IMR-90 (cell line): ENCODE results near the gene LAMP5. TPM values are rescaled to one million over a fixed set of nuclear protein-coding genes. Genes with fewer than 3 reads are reported as not detected.

Experiments used
- ATAC-seq: fragments of 200-7000 bp; cut with Tn5 transposase; 2 replicates; pipeline ENCODE4 v1.9.1; 2020; ENCODE audit warnings: low read depth, mild to moderate bottlenecking, moderate library complexity
- BruUV-seq: library from RNA; stranded (reverse); fragments of 400-500 nt; replicated peaks from 2 replicates; lab custom pipeline; 2021; lab: Mats Ljungman, UMichigan
- CTCF ChIA-PET: fragments of 300-600 bp; formaldehyde crosslinking; extraction: SDS; loops from one replicate; lab custom pipeline; 2021; ENCODE audit warnings: antibody characterized with exemption; lab: Yijun Ruan, JAX
- POLR2A ChIA-PET: fragments of 300-600 bp; sonication (Branson Sonifier 250); formaldehyde crosslinking; loops from one replicate; lab custom pipeline; 2022; ENCODE audit warnings: antibody characterized with exemption; ENCODE audit not compliant: unreplicated experiment; lab: Charles Lee
- DNase-seq: peaks from one replicate; pipeline ENCODE4 v3.0.0; 2013
- H2AFZ ChIP-seq: replicated peaks from 2 replicates; pipeline ENCODE3; 2013; ENCODE audit warnings: low read length, mild to moderate bottlenecking; ENCODE audit not compliant: poor library complexity
- H2AK5ac ChIP-seq: 2 replicates; pipeline ENCODE4 v1.6.1; 2013; ENCODE audit warnings: low read depth, low read length, inconsistent platforms
- H2AK9ac ChIP-seq: replicated peaks from 2 replicates; pipeline ENCODE3; 2013; ENCODE audit warnings: mild to moderate bottlenecking, low read depth, low read length, moderate library complexity; ENCODE audit not compliant: poor library complexity
- H2BK120ac ChIP-seq: 2 replicates; pipeline ENCODE4 v1.6.1; 2013; ENCODE audit warnings: low read depth, low read length, inconsistent platforms
- H2BK15ac ChIP-seq: 3 replicates; pipeline ENCODE4 v1.6.1; 2013; ENCODE audit warnings: low read depth, low read length, inconsistent platforms
- H2BK20ac ChIP-seq: 2 replicates; pipeline ENCODE4 v1.6.1; 2013; ENCODE audit warnings: low read depth, mild to moderate bottlenecking, inconsistent platforms, low read length, moderate library complexity
- H2BK5ac ChIP-seq: 2 replicates; pipeline ENCODE4 v1.6.1; 2013; ENCODE audit warnings: mild to moderate bottlenecking, low read depth, low read length, inconsistent platforms; ENCODE audit not compliant: poor library complexity, severe bottlenecking
- H3K14ac ChIP-seq: replicated peaks from 2 replicates; pipeline ENCODE4 v1.6.1; 2013; ENCODE audit warnings: low read depth, low read length, inconsistent platforms
- H3K18ac ChIP-seq: 2 replicates; pipeline ENCODE4 v1.6.1; 2013; ENCODE audit warnings: low read depth, low read length, control low read depth
- H3K23ac ChIP-seq: 2 replicates; pipeline ENCODE4 v1.6.1; 2013; ENCODE audit warnings: low read depth, low read length, inconsistent platforms
- H3K27ac ChIP-seq: 2 replicates; pipeline ENCODE4 v1.5.1; 2013; ENCODE audit warnings: mild to moderate bottlenecking, control low read depth, low read length; ENCODE audit not compliant: insufficient read depth
- H3K27me3 ChIP-seq: 2 replicates; pipeline ENCODE4 v1.6.1; 2013; ENCODE audit warnings: low read length; ENCODE audit not compliant: control insufficient read depth, insufficient read depth
- H3K36me3 ChIP-seq: 2 replicates; pipeline ENCODE4 v1.6.1; 2013; ENCODE audit warnings: low read length, mixed read lengths; ENCODE audit not compliant: control insufficient read depth, insufficient read depth
- H3K4ac ChIP-seq: 2 replicates; pipeline ENCODE4 v1.6.1; 2013; ENCODE audit warnings: low read depth, low read length, inconsistent platforms
- H3K4me1 ChIP-seq: 2 replicates; pipeline ENCODE4 v1.6.1; 2013; ENCODE audit warnings: low read length, mixed read lengths; ENCODE audit not compliant: control insufficient read depth, insufficient read depth
- H3K4me2 ChIP-seq: 2 replicates; pipeline ENCODE4 v1.6.1; 2013; ENCODE audit warnings: low read depth, mild to moderate bottlenecking, control low read depth, low read length, moderate library complexity
- H3K4me3 ChIP-seq: 2 replicates; pipeline ENCODE4 v1.5.1; 2013; ENCODE audit warnings: low read depth, mild to moderate bottlenecking, control low read depth, low read length, moderate library complexity; ENCODE audit not compliant: insufficient read depth
- H3K56ac ChIP-seq: 2 replicates; pipeline ENCODE4 v1.6.1; 2013; ENCODE audit warnings: low read length, inconsistent platforms; ENCODE audit not compliant: insufficient read depth; ENCODE audit errors: extremely low read depth
- H3K79me1 ChIP-seq, 2 experiments: 2 replicates each; pipeline ENCODE4 v1.6.1; 2013; ENCODE audit warnings: low read length in 2 of 2, inconsistent platforms in 1 of 2, low read depth in 1 of 2
- H3K9ac ChIP-seq: 2 replicates; pipeline ENCODE4 v1.6.1; 2013; ENCODE audit warnings: low read depth, low read length, control low read depth
- H3K9me1 ChIP-seq: 2 replicates; pipeline ENCODE4 v1.6.1; 2013; ENCODE audit warnings: low read length, inconsistent platforms; ENCODE audit not compliant: insufficient read depth
- H3K9me3 ChIP-seq: 2 replicates; pipeline ENCODE4 v1.6.1; 2013; ENCODE audit warnings: low read length; ENCODE audit not compliant: control insufficient read depth, insufficient read depth
- H4K20me1 ChIP-seq: 2 replicates; pipeline ENCODE4 v1.6.1; 2013; ENCODE audit warnings: low read length, inconsistent platforms; ENCODE audit not compliant: insufficient read depth
- H4K5ac ChIP-seq: 2 replicates; pipeline ENCODE4 v1.6.1; 2013; ENCODE audit warnings: mild to moderate bottlenecking, low read depth, low read length, control low read depth
- H4K8ac ChIP-seq, 2 experiments: 2 replicates each; pipeline ENCODE4 v1.6.1; 2013; ENCODE audit warnings: low read depth in 2 of 2, low read length in 2 of 2, control low read depth in 1 of 2, inconsistent platforms in 1 of 2
- H4K91ac ChIP-seq: 2 replicates; pipeline ENCODE4 v1.6.1; 2013; ENCODE audit warnings: low read depth, low read length, inconsistent platforms; ENCODE audit not compliant: insufficient read depth
- BHLHE40 ChIP-seq: fragments of 150-350 bp; IDR thresholded peaks from 2 replicates; pipeline ENCODE4 v1.6.1; 2016; ENCODE audit warnings: mild to moderate bottlenecking, low read depth, low read length
- CEBPB ChIP-seq: IDR thresholded peaks from 2 replicates; pipeline ENCODE4 v1.6.1; 2012; ENCODE audit warnings: low read depth, low read length, improper control_type of control experiment
- CHD1 ChIP-seq: IDR thresholded peaks from 2 replicates; pipeline ENCODE4 v1.6.1; 2012; ENCODE audit warnings: low read depth, low read length, improper control_type of control experiment
- CTCF ChIP-seq: conservative IDR thresholded peaks from 2 replicates; pipeline ENCODE4 v1.5.1; 2012; ENCODE audit warnings: mild to moderate bottlenecking, low read depth, low read length, improper control_type of control experiment
- FOS ChIP-seq: fragments of 150-350 bp; IDR thresholded peaks from 2 replicates; pipeline ENCODE4 v1.6.1; 2016; ENCODE audit warnings: low read depth, low read length
- MAFK ChIP-seq: IDR thresholded peaks from 2 replicates; pipeline ENCODE4 v1.6.1; 2012; ENCODE audit warnings: low read depth, low read length, improper control_type of control experiment
- MAZ ChIP-seq: IDR thresholded peaks from 2 replicates; pipeline ENCODE4 v1.6.1; 2012; ENCODE audit warnings: low read depth, mild to moderate bottlenecking, low read length, improper control_type of control experiment, moderate library complexity, borderline replicate concordance
- MXI1 ChIP-seq: IDR thresholded peaks from 2 replicates; pipeline ENCODE4 v1.6.1; 2012; ENCODE audit warnings: low read depth, mild to moderate bottlenecking, low read length, moderate library complexity, borderline replicate concordance
- NFE2L2 ChIP-seq: fragments of 150-350 bp; IDR thresholded peaks from 2 replicates; pipeline ENCODE4 v1.6.1; 2016; ENCODE audit warnings: low read depth, mild to moderate bottlenecking, low read length
- POLR2A ChIP-seq: IDR thresholded peaks from 2 replicates; pipeline ENCODE4 v1.6.1; 2012; ENCODE audit warnings: mild to moderate bottlenecking, low read depth, low read length
- RAD21 ChIP-seq: IDR thresholded peaks from 2 replicates; pipeline ENCODE4 v1.6.1; 2012; ENCODE audit warnings: low read length, improper control_type of control experiment
- RCOR1 ChIP-seq: IDR thresholded peaks from 2 replicates; pipeline ENCODE4 v1.6.1; 2012; ENCODE audit warnings: mild to moderate bottlenecking, low read length, improper control_type of control experiment; ENCODE audit not compliant: insufficient replicate concordance
- RFX5 ChIP-seq: IDR thresholded peaks from 2 replicates; pipeline ENCODE4 v1.8.0; 2012; ENCODE audit warnings: low read depth, mild to moderate bottlenecking, low read length, moderate library complexity
- SMC3 ChIP-seq: fragments of 150-350 bp; IDR thresholded peaks from 2 replicates; pipeline ENCODE4 v1.6.1; 2016; ENCODE audit warnings: low read depth, mild to moderate bottlenecking, antibody characterized with exemption, low read length, moderate library complexity
- WGBS, 2 experiments: methylation state at CpG; one replicate each; pipeline versions ENCODE4 v1.1.5 to v1.1.7; 2013; ENCODE audit warnings: missing lambda C conversion rate in 2 of 2; ENCODE audit not compliant: insufficient read length in 1 of 2; ENCODE audit errors: extremely low coverage in 2 of 2; 5-methylcytosine and 5-hydroxymethylcytosine counted together
- dilution Hi-C: fragments of 300-500 bp; cut with HindIII; formaldehyde crosslinking; loops from one replicate; pipeline ENCODE4 v1.14.3; 2018; ENCODE audit warnings: low sequenced_read_pairs; ENCODE audit not compliant: unreplicated experiment
- in situ Hi-C: fragments of 300-500 bp; cut with MboI; formaldehyde crosslinking; loops from 3 replicates; pipeline ENCODE4 v1.14.3; 2019; ENCODE audit warnings: low sequenced_read_pairs, inconsistent platforms, mixed read lengths
- intact Hi-C: fragments of 100-400 bp; cut with micrococcal nuclease; formaldehyde crosslinking; loops from 2 replicates; pipeline ENCODE4 v1.10.0; 2022
- polyA plus RNA-seq, 3 experiments: library from polyadenylated mRNA; depleted of rRNA; stranded (reverse); fragments of >200 nt; gene quantifications; 2 replicates each; pipeline ENCODE4 v1.2.3, GENCODE V29; 2012; ENCODE audit warnings: low replicate concordance in 1 of 3
- total RNA-seq: library from RNA; depleted of rRNA; stranded (reverse); fragments of >200 nt; gene quantifications from 2 replicates; pipeline ENCODE4 v1.2.3, GENCODE V29; 2012
- TF ChIP-seq, protein P1 (sequence below): fragments of 150-350 bp; IDR thresholded peaks from 2 replicates; pipeline ENCODE4 v1.6.1; 2016; ENCODE audit warnings: low read depth, mild to moderate bottlenecking, low read length, moderate library complexity, borderline replicate concordance
- TF ChIP-seq, protein P2 (sequence below): fragments of 150-350 bp; IDR thresholded peaks from 2 replicates; pipeline ENCODE4 v1.6.1; 2017; ENCODE audit warnings: mild to moderate bottlenecking, antibody characterized with exemption, low read length, low read depth

Gene LAMP5
- total and polyA plus RNA-seq, 2 of the 4 experiments (the other 2 are of a cell fraction), result not detected

GRCh38 chr20:9474835-9475415 is 39.5 kb upstream of the LAMP5 start:
- ChIA-PET POLR2A (no interaction called here), CTCF (interaction anchor here (0.8 to 1.4 kb wide), 2 partner anchors 67 to 135 kb away, joined by 3 read pairs; no protein-coding TSS in a partner anchor)
- Histone ChIP-seq H3K79me1 (no peaks in the 10 kb centered on the region; a peak in 1 of 4 replicates), H3K9me1 (peaks cover 4% of the 10 kb centered on the region), H4K5ac (no peak overlapping the region), H2AFZ (no peak overlapping the region), H2BK5ac (no peak overlapping the region), H3K9me3 (no peaks in the 10 kb centered on the region), H4K91ac (no peak overlapping the region), H3K23ac (no peak overlapping the region), H3K9ac (no peak overlapping the region), H4K20me1 (0 out of 2 replicates have a peak, but pooled peaks cover 4% of the 10 kb centered on the region), H3K27ac (no peak overlapping the region), H2BK20ac (no peak overlapping the region), H2AK9ac (no peak overlapping the region), H3K18ac (no peak overlapping the region), H3K4me1 (no peaks in the 10 kb centered on the region), H3K4ac (no peak overlapping the region), H4K8ac (no peak overlapping the region), H2BK120ac (no peak overlapping the region), H3K56ac (no peak overlapping the region), H2BK15ac (no peak overlapping the region), H3K14ac (no peak overlapping the region), H3K27me3 (no peaks in the 10 kb centered on the region), H3K36me3 (0 out of 2 replicates have a peak, but pooled peaks cover 2% of the 10 kb centered on the region), H2AK5ac (no peak overlapping the region), H3K4me3 (no peak overlapping the region), H3K4me2 (no peak overlapping the region)
- dilution Hi-C loops (no loop called here), intact Hi-C loops (loop anchor here (5.0 kb wide), 1 partner anchor 137 kb away; no protein-coding TSS in a partner anchor), in situ Hi-C loops (no loop called here)
- no CpG with 5 or more reads among the region's 2 CpGs for WGBS, 2 experiments
- ATAC-seq (peak; percentile 75), DNase-seq (peak; percentile 53)
- TF ChIP-seq FOS (no peak), CEBPB (no peak), RAD21 (no peak), MAZ (no peak), POLR2A (no peak), RFX5 (no peak), CHD1 (no peak), MAFK (no peak), RCOR1 (no peak), MXI1 (no peak), CTCF (no peak), NFE2L2 (no peak), BHLHE40 (no peak), SMC3 (no peak)
- TF ChIP-seq, protein P1, sequence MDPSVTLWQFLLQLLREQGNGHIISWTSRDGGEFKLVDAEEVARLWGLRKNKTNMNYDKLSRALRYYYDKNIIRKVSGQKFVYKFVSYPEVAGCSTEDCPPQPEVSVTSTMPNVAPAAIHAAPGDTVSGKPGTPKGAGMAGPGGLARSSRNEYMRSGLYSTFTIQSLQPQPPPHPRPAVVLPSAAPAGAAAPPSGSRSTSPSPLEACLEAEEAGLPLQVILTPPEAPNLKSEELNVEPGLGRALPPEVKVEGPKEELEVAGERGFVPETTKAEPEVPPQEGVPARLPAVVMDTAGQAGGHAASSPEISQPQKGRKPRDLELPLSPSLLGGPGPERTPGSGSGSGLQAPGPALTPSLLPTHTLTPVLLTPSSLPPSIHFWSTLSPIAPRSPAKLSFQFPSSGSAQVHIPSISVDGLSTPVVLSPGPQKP, result no peak
- TF ChIP-seq, protein P2, sequence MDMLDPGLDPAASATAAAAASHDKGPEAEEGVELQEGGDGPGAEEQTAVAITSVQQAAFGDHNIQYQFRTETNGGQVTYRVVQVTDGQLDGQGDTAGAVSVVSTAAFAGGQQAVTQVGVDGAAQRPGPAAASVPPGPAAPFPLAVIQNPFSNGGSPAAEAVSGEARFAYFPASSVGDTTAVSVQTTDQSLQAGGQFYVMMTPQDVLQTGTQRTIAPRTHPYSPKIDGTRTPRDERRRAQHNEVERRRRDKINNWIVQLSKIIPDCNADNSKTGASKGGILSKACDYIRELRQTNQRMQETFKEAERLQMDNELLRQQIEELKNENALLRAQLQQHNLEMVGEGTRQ, result no peak
- BruUV-seq, result no TSS peak
